VCaP (cell line): Measurements from ENCODE around the gene MAPT.

Experiments
- H3K27ac ChIP-seq: fragments of 450-650 bp; 2 replicates; pipeline ENCODE4 v1.5.1; 2017
- CTCF ChIP-seq: fragments of 450-650 bp; conservative IDR thresholded peaks from 2 replicates; pipeline ENCODE4 v1.5.1; 2017; ENCODE audit warnings: mild to moderate bottlenecking, moderate library complexity

Gene MAPT

GRCh38 chr17:45863857-45864654 lies 30.3 kb upstream of the MAPT start:
- no peak overlapping the region for H3K27ac ChIP-seq
- TF ChIP-seq CTCF = no peak

GRCh38 chr17:45867171-45867570 lies 27.2 kb upstream of the MAPT start:
- H3K27ac ChIP-seq = no peak overlapping the region
- no peak for TF ChIP-seq CTCF

GRCh38 chr17:45867702-45868101 lies 26.7 kb upstream of the MAPT start:
- no peak for TF ChIP-seq CTCF
- no peak overlapping the region for H3K27ac ChIP-seq

- no peak for TF ChIP-seq CTCF
- no peak overlapping the region for H3K27ac ChIP-seq
These were observed 26.1 kb upstream of the MAPT start for GRCh38 chr17:45868276-45868675.

GRCh38 chr17:45869676-45870341 lies 24.5 kb upstream of the MAPT start:
- no peak for TF ChIP-seq CTCF
- H3K27ac ChIP-seq = no peak overlapping the region

- no peak for TF ChIP-seq CTCF
- no peak overlapping the region for H3K27ac ChIP-seq
These were observed 23.9 kb upstream of the MAPT start for GRCh38 chr17:45870342-45870974.

GRCh38 chr17:45871718-45872117 lies 22.6 kb upstream of the MAPT start:
- no peak overlapping the region for H3K27ac ChIP-seq
- TF ChIP-seq CTCF = no peak
